ENCODE results near the gene ARSH.
"Not testable (repeated sequence)": the region's sequence is repeated elsewhere in the genome, so short reads cannot be mapped to it uniquely, and the experiment has no call there.

Gene ARSH

DNA sequence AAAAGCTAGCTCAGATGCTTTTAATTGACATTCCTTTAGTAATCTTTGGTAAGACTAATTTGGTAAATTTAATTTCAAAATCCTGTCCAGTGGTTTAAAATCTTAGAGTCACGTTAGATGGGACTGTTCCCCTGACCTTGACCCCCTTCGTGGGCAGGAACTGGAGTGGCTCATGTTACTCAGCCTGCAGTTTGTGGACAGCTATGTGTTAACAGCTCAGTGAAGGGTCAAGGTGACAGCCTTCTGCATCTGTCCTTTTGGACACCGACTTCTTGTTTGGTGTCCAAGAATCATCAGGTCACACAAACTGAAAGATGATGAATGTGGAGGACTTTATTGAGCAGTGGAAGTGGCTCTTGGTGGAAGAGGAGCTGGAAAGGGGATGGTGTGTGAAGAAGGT is 37.9 kb downstream of the ARSH start:
- no peak for DNase-seq

DNA sequence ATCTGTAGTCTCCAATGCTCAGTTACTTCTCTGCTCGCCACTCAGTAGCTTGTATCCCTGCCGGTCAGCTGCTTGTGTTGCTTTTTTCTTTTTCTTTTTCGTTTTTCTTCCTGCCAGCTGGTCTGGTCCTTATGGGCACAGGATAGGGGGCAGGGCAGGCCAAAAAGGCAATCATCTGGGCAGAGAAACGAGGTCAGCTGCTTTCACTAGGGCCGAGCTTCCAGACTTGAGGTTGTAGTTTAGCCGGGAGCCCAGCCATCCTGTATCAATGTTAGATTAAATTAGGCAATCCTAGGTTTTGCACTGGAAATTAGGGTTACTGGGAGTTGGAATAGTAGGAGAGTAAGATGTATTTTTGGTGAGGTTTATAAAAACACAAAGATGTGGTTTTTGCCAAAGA is 38.3 kb downstream of the ARSH start:
- no peak for DNase-seq

DNA sequence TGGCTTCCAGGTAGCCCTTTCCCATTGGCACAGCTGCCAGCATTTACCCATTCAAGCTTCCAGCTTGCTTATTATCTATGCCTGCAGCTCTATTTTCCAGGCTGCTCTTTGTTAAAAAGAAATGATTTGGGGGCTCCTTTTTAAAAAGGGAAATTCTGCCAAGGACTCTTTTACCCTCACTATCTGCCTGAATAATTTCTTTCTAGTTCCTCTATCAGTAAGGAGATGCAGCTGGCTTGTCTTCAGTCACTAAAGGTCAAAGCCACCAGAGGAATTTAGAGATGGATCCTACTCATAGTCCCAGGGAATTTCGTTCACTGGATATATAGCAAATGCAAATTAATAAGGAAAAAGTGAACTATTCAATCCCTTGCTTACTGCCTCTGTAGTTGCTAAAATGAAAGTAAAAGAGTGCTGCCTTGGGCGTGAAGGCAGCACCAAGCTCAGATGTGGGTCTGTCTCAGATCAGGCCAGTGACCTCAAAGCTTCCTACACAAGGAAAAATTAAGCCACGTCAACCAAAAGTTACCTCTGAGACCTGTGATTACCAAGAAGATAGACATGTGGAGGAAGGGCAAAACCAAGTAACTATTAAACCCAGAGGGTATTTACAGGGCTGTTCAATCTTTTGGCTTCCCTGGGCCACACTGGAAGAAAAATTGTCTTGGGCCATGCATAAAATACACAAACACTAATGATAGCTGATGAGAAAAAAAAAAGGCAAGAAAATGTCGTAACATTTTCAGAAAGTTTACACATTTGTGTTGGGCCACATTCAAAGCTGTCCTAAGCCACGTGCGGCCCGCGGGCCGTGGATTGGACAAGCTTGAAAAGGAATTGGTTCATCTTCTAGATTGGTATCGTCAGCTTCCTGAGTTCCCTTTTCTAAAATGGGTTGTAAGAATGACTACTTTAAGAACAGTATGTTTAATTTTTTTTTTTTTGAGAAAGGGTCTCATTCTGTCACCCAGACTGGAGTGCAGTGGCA is 40.2 kb downstream of the ARSH start:
- DNase-seq = no peak

DNA sequence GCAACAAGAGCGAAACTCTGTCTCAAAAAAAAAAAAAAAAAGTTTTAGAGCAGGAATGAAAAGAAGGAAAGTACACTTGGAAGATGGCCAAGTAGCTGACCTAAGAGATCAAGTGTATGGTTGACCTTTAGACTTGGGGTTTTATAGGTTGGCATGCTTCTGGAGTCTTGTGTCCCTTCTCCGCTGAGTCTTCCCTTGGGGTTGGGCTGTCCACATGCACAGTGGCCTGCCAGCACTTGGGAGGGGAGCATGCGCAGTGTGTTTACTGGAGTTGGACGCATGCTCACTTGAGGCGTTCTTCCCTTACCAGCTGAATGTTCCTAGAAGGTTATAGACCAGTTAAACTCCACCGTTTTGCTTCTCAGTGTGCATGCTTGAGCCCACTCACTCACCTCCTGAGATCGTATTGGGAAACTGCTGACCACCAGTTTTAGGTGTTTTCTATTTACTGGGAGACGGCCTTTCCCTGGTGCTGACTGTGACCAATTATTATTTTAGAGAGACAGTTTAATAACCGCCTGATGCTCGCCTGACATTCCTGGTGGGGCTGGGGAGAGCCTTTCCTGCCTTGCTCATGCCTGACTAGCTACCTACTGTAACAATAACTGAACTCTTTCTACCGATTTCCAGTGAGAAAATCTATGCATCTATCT is 44.3 kb downstream of the ARSH start:
- not testable (repeated sequence) for DNase-seq

GRCh38 chrX:3052860-3053259 is 46.5 kb downstream of the ARSH start:
- no peak for DNase-seq

DNA sequence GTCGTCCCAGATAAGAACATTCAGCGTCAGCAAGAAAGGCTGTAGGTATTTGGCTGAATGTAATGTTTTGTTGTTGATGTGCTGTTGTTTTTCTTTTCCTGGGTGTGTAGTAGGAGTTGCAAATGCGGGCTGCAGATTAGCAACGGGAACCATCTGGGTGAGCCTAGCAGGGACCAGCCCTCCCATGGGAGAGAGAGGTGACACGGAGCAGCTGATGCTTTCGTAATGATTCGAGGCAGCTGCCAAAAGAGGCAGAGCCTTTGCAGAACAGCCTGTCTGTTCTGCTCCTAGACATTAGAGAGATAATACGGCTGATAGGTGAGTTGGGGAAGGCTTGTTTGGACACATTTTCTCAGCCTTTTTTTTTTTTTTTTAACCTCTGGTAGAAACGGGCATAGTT is 60.2 kb downstream of the ARSH start:
- no peak for DNase-seq

DNA sequence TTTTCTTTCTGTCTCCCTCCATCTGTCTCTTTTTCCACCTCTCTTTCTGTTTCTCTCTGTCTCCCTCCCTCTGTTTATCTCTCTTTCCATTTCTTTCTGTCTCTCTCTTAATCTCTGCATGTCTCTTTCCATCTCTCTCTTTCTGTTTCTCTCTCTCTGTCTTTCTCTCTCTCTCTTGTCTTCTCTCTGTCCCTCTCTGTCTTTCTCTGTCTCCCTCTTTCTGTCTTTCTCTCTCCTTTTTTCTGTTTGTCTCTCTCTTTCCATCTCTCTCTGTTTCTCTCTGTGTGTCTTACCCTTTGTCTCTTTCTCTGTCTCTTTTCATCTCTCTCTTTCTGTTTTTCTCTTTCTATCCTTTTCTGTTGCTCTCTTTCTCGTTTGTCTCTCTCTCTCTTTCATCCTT is 69.6 kb downstream of the ARSH start:
- no peak for DNase-seq

DNA sequence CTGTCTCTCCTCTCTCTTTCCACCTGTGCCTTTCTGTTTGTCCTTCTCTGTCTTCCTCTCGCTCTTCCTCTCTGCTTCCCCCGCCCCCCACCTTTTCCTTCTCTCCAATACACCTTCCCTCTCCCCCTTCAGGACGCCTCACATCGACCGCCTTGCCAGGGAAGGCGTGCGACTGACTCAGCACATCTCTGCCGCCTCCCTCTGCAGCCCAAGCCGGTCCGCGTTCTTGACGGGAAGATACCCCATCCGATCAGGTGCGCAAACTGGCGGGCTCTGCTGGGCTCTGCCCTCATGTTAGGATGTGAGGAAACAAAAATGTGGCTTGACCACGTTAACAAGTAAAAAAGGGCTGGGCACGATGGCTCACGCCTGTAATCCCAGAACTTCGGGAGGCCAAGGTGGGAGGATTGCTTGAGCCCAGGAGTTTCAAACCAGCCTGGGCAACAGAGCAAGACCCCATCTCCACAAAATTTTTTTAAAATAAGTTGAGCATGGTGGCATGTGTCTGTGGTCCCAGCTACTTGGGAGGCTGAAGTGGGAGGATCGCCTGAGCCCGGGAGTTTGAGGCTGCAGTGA is 70.2 kb downstream of the ARSH start:
- DNase-seq = no peak
